Astrocyte of the spinal cord (primary cell): Measurements from ENCODE around the gene RAB31.
A peak's percentile ranks its signal among the peaks of the same experiment; 100 is the strongest.

Experiments used
- DNase-seq: peaks from one replicate; pipeline ENCODE4 v3.0.0; 2011; ENCODE audit warnings: low read depth, low spot score
- H3K4me3 ChIP-seq: 2 replicates; pipeline ENCODE4 v1.5.1; 2011; ENCODE audit warnings: low read depth, mild to moderate bottlenecking, low read length, moderate library complexity
- CTCF ChIP-seq: IDR thresholded peaks from 2 replicates; pipeline ENCODE4 v1.5.1; 2012; ENCODE audit warnings: low read depth, mild to moderate bottlenecking, low read length, inconsistent platforms
- in situ Hi-C: cut with HindIII; loops from 2 replicates; pipeline ENCODE4 v1.10.0; 2017; ENCODE audit warnings: low sequenced_read_pairs

RAB31 gene

GRCh38 chr18:9818423-9818734, 110.3 kb downstream of the RAB31 start:
- DNase-seq: no peak
- no peak for TF ChIP-seq CTCF
- in situ Hi-C loops: no loop called here
- H3K4me3 ChIP-seq: no peak overlapping the region

GRCh38 chr18:9820127-9820526, 112.0 kb downstream of the RAB31 start:
- no peak for DNase-seq
- in situ Hi-C loops: no loop called here
- no peak overlapping the region for H3K4me3 ChIP-seq
- TF ChIP-seq CTCF: no peak

GRCh38 chr18:9820719-9821118, 112.6 kb downstream of the RAB31 start:
- no peak for DNase-seq
- no peak overlapping the region for H3K4me3 ChIP-seq
- no peak for TF ChIP-seq CTCF
- in situ Hi-C loops: no loop called here

DNA sequence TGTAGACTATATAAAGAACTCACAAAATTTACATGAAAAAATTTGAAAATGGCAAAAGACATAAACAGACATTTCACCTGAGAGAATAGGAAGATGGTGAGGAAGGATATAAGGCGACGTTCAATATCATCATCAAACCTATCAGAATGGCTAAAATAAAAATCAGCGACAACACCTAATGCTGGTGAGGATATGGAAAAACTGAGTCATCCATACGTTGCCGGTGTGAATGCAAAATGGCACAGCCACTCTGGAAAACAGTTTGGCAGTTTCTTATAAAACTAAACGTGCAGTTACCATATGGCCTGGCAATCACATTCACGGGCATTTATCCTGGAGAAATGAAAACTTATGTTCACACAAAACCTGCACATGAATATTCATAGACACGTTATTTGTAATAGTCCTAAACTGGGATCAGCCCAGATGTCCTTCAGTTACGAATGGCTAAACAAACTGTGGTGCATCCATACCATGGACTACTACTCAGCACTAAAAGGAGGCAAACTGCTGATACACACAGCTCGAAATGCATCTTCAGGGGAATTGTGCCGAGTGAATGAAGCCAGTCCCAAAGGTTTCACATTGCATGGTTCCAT, 114.6 kb downstream of the RAB31 start:
- in situ Hi-C loops: no loop called here
- no peak for DNase-seq
- TF ChIP-seq CTCF: no peak
- H3K4me3 ChIP-seq: no peak overlapping the region

DNA sequence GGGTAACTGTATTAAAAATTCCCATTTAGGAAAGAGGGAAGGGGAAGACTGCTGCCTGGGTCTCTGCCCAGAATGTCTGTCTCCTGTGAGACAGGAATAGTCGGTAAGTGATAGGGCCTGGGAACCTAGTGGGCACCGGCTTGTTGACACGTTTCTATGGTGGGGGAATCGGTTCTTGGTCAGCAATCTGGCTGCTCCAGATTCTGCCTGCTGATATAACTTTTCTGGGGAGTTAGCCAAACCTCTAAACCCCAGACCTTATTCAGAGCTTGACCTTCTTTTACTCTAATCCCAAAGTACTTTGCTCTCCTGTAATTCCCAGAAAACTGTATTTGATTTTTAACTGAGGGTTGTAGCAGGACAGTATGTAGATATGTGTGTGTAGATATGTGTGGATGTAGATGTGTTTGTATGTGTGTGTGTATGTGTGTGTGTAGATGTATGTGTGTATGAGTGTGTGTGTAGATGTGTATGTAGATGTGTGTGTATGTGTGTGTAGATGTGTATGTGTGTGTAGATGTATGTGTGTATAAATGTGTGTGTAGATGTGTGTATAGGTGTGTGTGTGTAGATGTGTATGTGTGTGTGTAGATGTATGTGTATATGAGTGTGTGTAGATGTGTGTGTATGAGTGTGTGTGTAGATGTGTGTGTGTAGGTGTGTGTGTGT, 115.8 kb downstream of the RAB31 start:
- in situ Hi-C loops: no loop called here
- no peak overlapping the region for H3K4me3 ChIP-seq
- peak; percentile 87 for DNase-seq
- TF ChIP-seq CTCF: no peak

- no peak for TF ChIP-seq CTCF
- H3K4me3 ChIP-seq: no peak overlapping the region
- peak; percentile 70 for DNase-seq
- in situ Hi-C loops: no loop called here
Measured at GRCh38 chr18:9824474-9824832, 116.4 kb downstream of the RAB31 start.
